HEK293 (cell line): ENCODE measurements around the gene ERCC5.

ENCODE experiments used
- CTCF ChIA-PET: fragments of 350-600 bp; formaldehyde crosslinking; extraction: SDS; loops from one replicate; lab custom pipeline; 2021; ENCODE audit warnings: antibody characterized with exemption; lab: Yijun Ruan, JAX
- POLR2A ChIA-PET: fragments of 300-600 bp; formaldehyde crosslinking; extraction: SDS; loops from one replicate; lab custom pipeline; 2020; ENCODE audit warnings: antibody characterized with exemption, inconsistent platforms; lab: Yijun Ruan, JAX
- H3K27ac ChIP-seq: fragments of 200-500 bp; sonication (Bioruptor generic); 2 replicates; pipeline ENCODE4 v1.5.1; 2014; ENCODE audit warnings: low read depth, low read length, control low read depth, inconsistent platforms; ENCODE audit errors: extremely low read depth
- H3K36me3 ChIP-seq, 2 experiments: fragments of 200-500 bp in 1 of 2; sonication (Bioruptor generic) in 1 of 2; 1 replicate in 1 of 2; 2 replicates in 1 of 2; pipeline ENCODE4 v1.5.1; 2014 to 2017; ENCODE audit warnings: inconsistent platforms in 2 of 2, low read length in 2 of 2; ENCODE audit not compliant: control insufficient read depth in 2 of 2, insufficient read depth in 1 of 2
- H3K4me1 ChIP-seq: fragments of 200-500 bp; sonication (Bioruptor generic); 2 replicates; pipeline ENCODE4 v1.5.1; 2014; ENCODE audit warnings: mild to moderate bottlenecking, low read length, inconsistent platforms; ENCODE audit not compliant: control insufficient read depth, insufficient read depth
- H3K4me3 ChIP-seq: 2 replicates; pipeline ENCODE4 v1.5.1; 2011; ENCODE audit warnings: low read depth, mild to moderate bottlenecking, control low read depth, low read length, moderate library complexity
- H3K9me3 ChIP-seq: fragments of 200-500 bp; sonication (Bioruptor generic); 2 replicates; pipeline ENCODE4 v1.5.1; 2014; ENCODE audit warnings: low read depth, low read length, inconsistent platforms; ENCODE audit not compliant: control insufficient read depth, insufficient read depth
- GLI2 ChIP-seq: fragments of 450-650 bp; formaldehyde crosslinking; IDR thresholded peaks from 2 replicates; pipeline ENCODE4; 2017; ENCODE audit warnings: missing biosample characterization, missing genetic modification characterization, low read depth, borderline replicate concordance
- KLF1 ChIP-seq: fragments of 450-650 bp; formaldehyde crosslinking; IDR thresholded peaks from 2 replicates; pipeline ENCODE4 v1.5.1; 2016; ENCODE audit warnings: missing biosample characterization, missing genetic modification characterization
- KLF16 ChIP-seq: fragments of 450-650 bp; formaldehyde crosslinking; IDR thresholded peaks from 2 replicates; pipeline ENCODE4 v1.5.1; 2017; ENCODE audit warnings: missing biosample characterization, missing genetic modification characterization
- KLF8 ChIP-seq: fragments of 450-650 bp; formaldehyde crosslinking; IDR thresholded peaks from 2 replicates; pipeline ENCODE4 v1.5.1; 2016; ENCODE audit warnings: missing biosample characterization, missing genetic modification characterization
- MEIS1 ChIP-seq: sonication (generic); formaldehyde crosslinking; IDR thresholded peaks from 2 replicates; pipeline ENCODE4 v1.8.1; 2022; ENCODE audit warnings: missing genetic modification reagents, mild to moderate bottlenecking, borderline replicate concordance
- SETDB1 ChIP-seq: IDR thresholded peaks from one replicate; pipeline ENCODE4 v1.6.1; 2017; ENCODE audit warnings: mild to moderate bottlenecking, low read length, moderate library complexity, mixed read lengths; ENCODE audit not compliant: insufficient read length
- ZIC2 ChIP-seq: fragments of 450-650 bp; formaldehyde crosslinking; IDR thresholded peaks from 2 replicates; pipeline ENCODE4 v1.5.1; 2016; ENCODE audit warnings: missing biosample characterization, missing genetic modification characterization
- ZNF138 ChIP-seq: fragments of 450-650 bp; formaldehyde crosslinking; IDR thresholded peaks from 2 replicates; pipeline ENCODE4 v1.5.1; 2016; ENCODE audit warnings: missing biosample characterization, missing genetic modification characterization, borderline replicate concordance
- ZNF302 ChIP-seq: fragments of 450-650 bp; formaldehyde crosslinking; IDR thresholded peaks from 2 replicates; pipeline ENCODE4 v1.5.1; 2016; ENCODE audit warnings: missing biosample characterization, missing genetic modification characterization, low read depth
- ZNF354C ChIP-seq: fragments of 450-650 bp; formaldehyde crosslinking; IDR thresholded peaks from 2 replicates; pipeline ENCODE4 v1.5.1; 2016; ENCODE audit warnings: missing biosample characterization, missing genetic modification characterization, low read depth, borderline replicate concordance
- ZNF366 ChIP-seq: fragments of 450-650 bp; formaldehyde crosslinking; conservative IDR thresholded peaks from 2 replicates; pipeline ENCODE4 v1.5.1; 2016; ENCODE audit warnings: missing biosample characterization, missing genetic modification characterization
- ZNF404 ChIP-seq: fragments of 450-650 bp; formaldehyde crosslinking; IDR thresholded peaks from 2 replicates; pipeline ENCODE4 v1.5.1; 2017; ENCODE audit warnings: missing biosample characterization, missing genetic modification characterization
- ZNF48 ChIP-seq: fragments of 450-650 bp; formaldehyde crosslinking; IDR thresholded peaks from 2 replicates; pipeline ENCODE4 v1.5.1; 2016; ENCODE audit warnings: missing biosample characterization, missing genetic modification characterization
- ZNF529 ChIP-seq: fragments of 450-650 bp; formaldehyde crosslinking; IDR thresholded peaks from 2 replicates; pipeline ENCODE4 v1.5.1; 2017; ENCODE audit warnings: missing genetic modification characterization, missing biosample characterization; ENCODE audit not compliant: insufficient replicate concordance
- ZNF548 ChIP-seq: fragments of 450-650 bp; formaldehyde crosslinking; IDR thresholded peaks from 2 replicates; pipeline ENCODE4 v1.5.1; 2016; ENCODE audit warnings: missing biosample characterization, missing genetic modification characterization
- ZNF558 ChIP-seq: fragments of 450-650 bp; formaldehyde crosslinking; IDR thresholded peaks from 2 replicates; pipeline ENCODE4 v1.5.1; 2016; ENCODE audit warnings: missing biosample characterization, missing genetic modification characterization
- ZNF585B ChIP-seq: fragments of 450-650 bp; formaldehyde crosslinking; IDR thresholded peaks from 2 replicates; pipeline ENCODE4 v1.5.1; 2016; ENCODE audit warnings: missing biosample characterization, missing genetic modification characterization
- ZNF629 ChIP-seq: fragments of 450-650 bp; formaldehyde crosslinking; IDR thresholded peaks from 2 replicates; pipeline ENCODE4 v1.5.1; 2017; ENCODE audit warnings: missing biosample characterization, missing genetic modification characterization
- ZNF785 ChIP-seq: fragments of 450-650 bp; formaldehyde crosslinking; IDR thresholded peaks from 2 replicates; pipeline ENCODE4 v1.5.1; 2016; ENCODE audit warnings: missing biosample characterization, missing genetic modification characterization
- ZNF837 ChIP-seq: fragments of 450-650 bp; formaldehyde crosslinking; IDR thresholded peaks from 2 replicates; pipeline ENCODE4 v1.5.1; 2016; ENCODE audit warnings: missing biosample characterization, missing genetic modification characterization
- TF ChIP-seq, protein P1 (sequence below): fragments of 450-650 bp; formaldehyde crosslinking; IDR thresholded peaks from 2 replicates; pipeline ENCODE4 v1.5.1; 2017; ENCODE audit warnings: missing biosample characterization, missing genetic modification characterization
- TF ChIP-seq, protein P2 (sequence below): fragments of 450-650 bp; formaldehyde crosslinking; optimal IDR thresholded peaks from 2 replicates; pipeline ENCODE3; 2016; ENCODE audit warnings: missing biosample characterization, mild to moderate bottlenecking, missing genetic modification characterization
- TF ChIP-seq, protein P3 (sequence below): fragments of 450-650 bp; formaldehyde crosslinking; IDR thresholded peaks from 2 replicates; pipeline ENCODE4 v1.5.1; 2016; ENCODE audit warnings: missing biosample characterization, missing genetic modification characterization
- TF ChIP-seq, protein P4 (sequence below): fragments of 450-650 bp; formaldehyde crosslinking; IDR thresholded peaks from 2 replicates; pipeline ENCODE4 v1.5.1; 2016; ENCODE audit warnings: missing biosample characterization, missing genetic modification characterization

The ERCC5 gene

DNA sequence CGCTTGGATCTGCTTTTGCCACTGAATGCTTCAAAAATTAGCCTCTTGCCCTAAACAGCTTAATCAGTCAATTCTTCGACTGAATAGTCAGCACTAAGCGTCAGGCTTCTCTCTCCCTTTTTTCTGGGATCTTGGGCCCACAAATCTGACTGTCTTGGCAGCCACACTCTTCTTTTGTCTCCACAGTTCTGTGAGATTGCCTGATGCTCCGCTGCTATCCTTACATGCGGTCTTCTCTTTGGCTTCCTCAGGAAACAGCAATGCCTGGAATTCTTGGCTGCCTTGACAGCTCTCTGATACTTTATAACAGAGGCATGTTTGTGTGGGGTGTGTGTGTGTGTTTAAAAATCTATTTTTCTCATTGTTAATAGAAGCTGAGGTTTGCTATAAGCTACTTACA is 32.6 kb downstream of the ERCC5 start (continued):
- TF ChIP-seq ZNF354C (no peak), KLF1 (tag by site-specific recombination) (no peak), ZNF548 (tag by site-specific recombination) (no peak), KLF8 (no peak), ZNF558 (tag by site-specific recombination) (no peak), ZIC2 (tag by site-specific recombination) (no peak), ZNF404 (tag by site-specific recombination) (no peak), SETDB1 (no peak), ZNF629 (no peak)
- TF ChIP-seq, all 188 proteins: peak for 0

DNA sequence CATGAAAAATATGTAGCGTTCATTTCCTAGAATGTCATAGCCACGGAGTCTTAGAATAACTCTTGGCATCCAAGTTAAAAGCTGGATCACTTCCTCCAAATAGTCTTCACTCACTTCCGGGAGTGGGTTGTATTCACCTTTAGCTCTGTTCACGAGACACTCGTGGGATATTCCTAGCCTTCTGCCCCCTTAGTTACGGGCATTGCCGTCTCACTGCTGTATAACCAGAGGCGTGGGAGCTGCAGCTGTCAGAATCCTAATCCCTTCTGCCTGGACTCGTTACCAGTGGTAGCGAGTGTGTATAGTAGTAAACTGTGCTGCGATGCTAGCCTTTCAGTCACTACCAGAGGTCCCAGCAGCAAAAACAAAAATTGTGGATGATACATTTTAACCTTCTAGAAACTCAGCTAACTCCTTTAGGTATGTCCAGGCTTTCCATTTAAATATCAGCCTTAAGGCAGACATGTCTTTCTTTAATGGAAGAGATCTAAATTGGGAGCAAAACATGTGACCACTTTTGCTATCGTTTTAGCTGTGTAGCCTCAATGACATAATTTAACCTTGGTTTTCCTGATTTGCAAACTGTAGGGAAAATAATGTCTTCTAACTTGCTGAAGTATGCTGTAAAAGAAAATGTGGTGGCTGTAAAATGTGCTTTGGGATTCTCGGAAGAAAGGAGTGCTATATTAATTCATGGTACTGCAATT is 34.1 kb downstream of the ERCC5 start:
- Histone ChIP-seq H3K4me1 (no peaks in the 10 kb centered on the region), H3K9me3 (no peaks in the 10 kb centered on the region), H3K4me3 (no peak overlapping the region), H3K36me3 (peaks cover 0 to 18% of the 10 kb centered on the region in 2 experiments; a peak in 2 of 3 replicates), H3K27ac (no peak overlapping the region)
- CTCF ChIA-PET: interaction anchor here (3.5 kb wide), 1 partner anchor 9 kb away, joined by 17 read pairs; no protein-coding TSS in a partner anchor
- TF ChIP-seq ZNF785 (tag by site-specific recombination): no peak
- TF ChIP-seq ZNF529 (tag by site-specific recombination): no peak
- TF ChIP-seq ZNF585B (tag by site-specific recombination): no peak
- no peak for TF ChIP-seq ZNF302 (tag by site-specific recombination)
- TF ChIP-seq, protein P1, sequence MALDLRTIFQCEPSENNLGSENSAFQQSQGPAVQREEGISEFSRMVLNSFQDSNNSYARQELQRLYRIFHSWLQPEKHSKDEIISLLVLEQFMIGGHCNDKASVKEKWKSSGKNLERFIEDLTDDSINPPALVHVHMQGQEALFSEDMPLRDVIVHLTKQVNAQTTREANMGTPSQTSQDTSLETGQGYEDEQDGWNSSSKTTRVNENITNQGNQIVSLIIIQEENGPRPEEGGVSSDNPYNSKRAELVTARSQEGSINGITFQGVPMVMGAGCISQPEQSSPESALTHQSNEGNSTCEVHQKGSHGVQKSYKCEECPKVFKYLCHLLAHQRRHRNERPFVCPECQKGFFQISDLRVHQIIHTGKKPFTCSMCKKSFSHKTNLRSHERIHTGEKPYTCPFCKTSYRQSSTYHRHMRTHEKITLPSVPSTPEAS (tag by site-specific recombination): no peak
- TF ChIP-seq, protein P2, sequence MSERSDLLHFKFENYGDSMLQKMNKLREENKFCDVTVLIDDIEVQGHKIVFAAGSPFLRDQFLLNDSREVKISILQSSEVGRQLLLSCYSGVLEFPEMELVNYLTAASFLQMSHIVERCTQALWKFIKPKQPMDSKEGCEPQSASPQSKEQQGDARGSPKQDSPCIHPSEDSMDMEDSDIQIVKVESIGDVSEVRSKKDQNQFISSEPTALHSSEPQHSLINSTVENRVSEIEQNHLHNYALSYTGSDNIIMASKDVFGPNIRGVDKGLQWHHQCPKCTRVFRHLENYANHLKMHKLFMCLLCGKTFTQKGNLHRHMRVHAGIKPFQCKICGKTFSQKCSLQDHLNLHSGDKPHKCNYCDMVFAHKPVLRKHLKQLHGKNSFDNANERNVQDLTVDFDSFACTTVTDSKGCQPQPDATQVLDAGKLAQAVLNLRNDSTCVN: no peak
- TF ChIP-seq MEIS1 (CRISPR knock-in tag): no peak
- TF ChIP-seq, protein P3, sequence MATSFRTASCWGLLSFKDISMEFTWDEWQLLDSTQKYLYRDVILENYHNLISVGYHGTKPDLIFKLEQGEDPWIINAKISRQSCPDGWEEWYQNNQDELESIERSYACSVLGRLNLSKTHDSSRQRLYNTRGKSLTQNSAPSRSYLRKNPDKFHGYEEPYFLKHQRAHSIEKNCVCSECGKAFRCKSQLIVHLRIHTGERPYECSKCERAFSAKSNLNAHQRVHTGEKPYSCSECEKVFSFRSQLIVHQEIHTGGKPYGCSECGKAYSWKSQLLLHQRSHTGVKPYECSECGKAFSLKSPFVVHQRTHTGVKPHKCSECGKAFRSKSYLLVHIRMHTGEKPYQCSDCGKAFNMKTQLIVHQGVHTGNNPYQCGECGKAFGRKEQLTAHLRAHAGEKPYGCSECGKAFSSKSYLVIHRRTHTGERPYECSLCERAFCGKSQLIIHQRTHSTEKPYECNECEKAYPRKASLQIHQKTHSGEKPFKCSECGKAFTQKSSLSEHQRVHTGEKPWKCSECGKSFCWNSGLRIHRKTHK (tag by site-specific recombination): no peak
- TF ChIP-seq, protein P4, sequence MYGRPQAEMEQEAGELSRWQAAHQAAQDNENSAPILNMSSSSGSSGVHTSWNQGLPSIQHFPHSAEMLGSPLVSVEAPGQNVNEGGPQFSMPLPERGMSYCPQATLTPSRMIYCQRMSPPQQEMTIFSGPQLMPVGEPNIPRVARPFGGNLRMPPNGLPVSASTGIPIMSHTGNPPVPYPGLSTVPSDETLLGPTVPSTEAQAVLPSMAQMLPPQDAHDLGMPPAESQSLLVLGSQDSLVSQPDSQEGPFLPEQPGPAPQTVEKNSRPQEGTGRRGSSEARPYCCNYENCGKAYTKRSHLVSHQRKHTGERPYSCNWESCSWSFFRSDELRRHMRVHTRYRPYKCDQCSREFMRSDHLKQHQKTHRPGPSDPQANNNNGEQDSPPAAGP (tag by site-specific recombination): no peak
- TF ChIP-seq ZNF138 (tag by site-specific recombination): no peak
- TF ChIP-seq GLI2: no peak
- TF ChIP-seq ZNF366 (tag by site-specific recombination): no peak
- no peak for TF ChIP-seq ZNF837 (tag by site-specific recombination)
- no peak for TF ChIP-seq KLF16 (tag by site-specific recombination)
- TF ChIP-seq ZNF48 (tag by site-specific recombination): no peak
- POLR2A ChIA-PET: no interaction called here
